Stomach smooth muscle (tissue), 2 donors: ENCODE measurements around the gene PPP2R2B.

ENCODE experiments used
- H3K27ac ChIP-seq: one replicate; pipeline ENCODE4 v1.7.0; 2013; ENCODE audit warnings: mild to moderate bottlenecking, low read length, inconsistent platforms
- H3K27me3 ChIP-seq, 2 donors: one replicate each; pipeline ENCODE4 v1.7.0; 2013; ENCODE audit warnings: low read length in 2 of 2; ENCODE audit not compliant: insufficient read depth in 2 of 2, control insufficient read depth in 1 of 2
- H3K36me3 ChIP-seq, 2 donors: one replicate each; pipeline ENCODE4 v1.7.0; 2013; ENCODE audit warnings: low read length in 2 of 2; ENCODE audit not compliant: control insufficient read depth in 2 of 2, insufficient read depth in 2 of 2
- H3K4me1 ChIP-seq: one replicate; pipeline ENCODE4 v1.7.0; 2013; ENCODE audit warnings: low read length; ENCODE audit not compliant: control insufficient read depth, insufficient read depth
- H3K4me3 ChIP-seq, 2 donors: one replicate each; pipeline ENCODE4 v1.7.0; 2013; ENCODE audit warnings: low read length in 2 of 2
- H3K9ac ChIP-seq, 2 donors: one replicate each; pipeline ENCODE4 v1.7.0; 2013; ENCODE audit warnings: low read length in 2 of 2, mild to moderate bottlenecking in 1 of 2
- H3K9me3 ChIP-seq, 2 donors: one replicate each; pipeline ENCODE4 v1.7.0; 2013; ENCODE audit warnings: low read length in 2 of 2; ENCODE audit not compliant: control insufficient read depth in 2 of 2
- donor health status: healthy.
- donor health status: Pancreatic carcinoma.

Gene PPP2R2B

GRCh38 chr5:146785065-146785464 is 93.5 kb downstream of the PPP2R2B start:
- Histone ChIP-seq H3K4me3 (no peak overlapping the region), H3K27me3 (no peaks in the 10 kb centered on the region), H3K36me3 (no peaks in the 10 kb centered on the region), H3K27ac (no peak overlapping the region), H3K9me3 (no peaks in the 10 kb centered on the region), H3K4me1 (no peaks in the 10 kb centered on the region), H3K9ac (no peak overlapping the region)

GRCh38 chr5:146781157-146781556 is 97.4 kb downstream of the PPP2R2B start:
- Histone ChIP-seq H3K9ac (no peak overlapping the region), H3K4me1 (no peaks in the 10 kb centered on the region), H3K9me3 (no peaks in the 10 kb centered on the region)

GRCh38 chr5:146779211-146779869 is 99.2 kb downstream of the PPP2R2B start:
- no peaks in the 10 kb centered on the region for H3K9me3 ChIP-seq
- no peaks in the 10 kb centered on the region for H3K36me3 ChIP-seq
- H3K4me3 ChIP-seq, result no peak overlapping the region
- no peak overlapping the region for H3K9ac ChIP-seq
- no peaks in the 10 kb centered on the region for H3K27me3 ChIP-seq
- no peaks in the 10 kb centered on the region for H3K4me1 ChIP-seq
- H3K27ac ChIP-seq, result no peak overlapping the region

More at GRCh38 chr5:146781157-146781556, 97.4 kb downstream of the PPP2R2B start:
- no peak overlapping the region for H3K4me3 ChIP-seq
- no peaks in the 10 kb centered on the region for H3K27me3 ChIP-seq
- H3K36me3 ChIP-seq, result no peaks in the 10 kb centered on the region
- no peak overlapping the region for H3K27ac ChIP-seq

- no peaks in the 10 kb centered on the region for H3K36me3 ChIP-seq
- no peaks in the 10 kb centered on the region for H3K9me3 ChIP-seq
- H3K4me1 ChIP-seq, result no peaks in the 10 kb centered on the region
- no peak overlapping the region for H3K4me3 ChIP-seq
- H3K9ac ChIP-seq, result no peak overlapping the region
- H3K27ac ChIP-seq, result no peak overlapping the region
- no peaks in the 10 kb centered on the region for H3K27me3 ChIP-seq
Observed at GRCh38 chr5:146778795-146779194, 99.8 kb downstream of the PPP2R2B start.

- H3K27ac ChIP-seq, result no peak overlapping the region
Observed at GRCh38 chr5:146778261-146778660, 100.3 kb downstream of the PPP2R2B start.

GRCh38 chr5:146772881-146773466 is 105.6 kb downstream of the PPP2R2B start:
- Histone ChIP-seq H3K36me3 (no peaks in the 10 kb centered on the region), H3K4me3 (no peak overlapping the region), H3K9ac (no peak overlapping the region), H3K9me3 (no peaks in the 10 kb centered on the region), H3K27me3 (no peaks in the 10 kb centered on the region), H3K4me1 (no peaks in the 10 kb centered on the region), H3K27ac (no peak overlapping the region)

More at GRCh38 chr5:146778261-146778660, 100.3 kb downstream of the PPP2R2B start:
- Histone ChIP-seq H3K9me3 (no peaks in the 10 kb centered on the region), H3K36me3 (no peaks in the 10 kb centered on the region), H3K4me3 (no peak overlapping the region), H3K27me3 (no peaks in the 10 kb centered on the region), H3K4me1 (no peaks in the 10 kb centered on the region), H3K9ac (no peak overlapping the region)

- Histone ChIP-seq H3K4me1 (no peaks in the 10 kb centered on the region), H3K27me3 (no peaks in the 10 kb centered on the region), H3K27ac (no peak overlapping the region), H3K36me3 (no peaks in the 10 kb centered on the region), H3K9ac (no peak overlapping the region), H3K4me3 (no peak overlapping the region), H3K9me3 (no peaks in the 10 kb centered on the region)
Observed at GRCh38 chr5:146770980-146771379, 107.6 kb downstream of the PPP2R2B start.

GRCh38 chr5:146770546-146770945 is 108.0 kb downstream of the PPP2R2B start:
- H3K27me3 ChIP-seq, result no peaks in the 10 kb centered on the region
- no peaks in the 10 kb centered on the region for H3K4me1 ChIP-seq
- H3K36me3 ChIP-seq, result no peaks in the 10 kb centered on the region
- H3K27ac ChIP-seq, result no peak overlapping the region
- H3K4me3 ChIP-seq, result no peak overlapping the region
- H3K9me3 ChIP-seq, result no peaks in the 10 kb centered on the region
- no peak overlapping the region for H3K9ac ChIP-seq

- peaks cover 0 to 2% of the 10 kb centered on the region in 2 donors for H3K27me3 ChIP-seq
- H3K36me3 ChIP-seq, result no peaks in the 10 kb centered on the region
- no peaks in the 10 kb centered on the region for H3K4me1 ChIP-seq
- H3K27ac ChIP-seq, result no peak overlapping the region
- H3K4me3 ChIP-seq, result no peak overlapping the region
- no peaks in the 10 kb centered on the region for H3K9me3 ChIP-seq
- H3K9ac ChIP-seq, result no peak overlapping the region
Observed at GRCh38 chr5:146767534-146767933, 111.0 kb downstream of the PPP2R2B start.

GRCh38 chr5:146766013-146766412 is 112.5 kb downstream of the PPP2R2B start:
- Histone ChIP-seq H3K9ac (no peak overlapping the region), H3K4me1 (no peaks in the 10 kb centered on the region), H3K4me3 (no peak overlapping the region), H3K27ac (no peak overlapping the region), H3K36me3 (no peaks in the 10 kb centered on the region), H3K27me3 (peaks cover 0 to 2% of the 10 kb centered on the region in 2 donors), H3K9me3 (no peaks in the 10 kb centered on the region)

GRCh38 chr5:146765089-146765832 is 113.3 kb downstream of the PPP2R2B start:
- no peak overlapping the region for H3K27ac ChIP-seq
- peaks cover 0 to 2% of the 10 kb centered on the region in 2 donors for H3K27me3 ChIP-seq

More at GRCh38 chr5:146765089-146765832, 113.3 kb downstream of the PPP2R2B start:
- Histone ChIP-seq H3K9ac (no peak overlapping the region), H3K4me3 (no peak overlapping the region), H3K4me1 (no peaks in the 10 kb centered on the region), H3K36me3 (no peaks in the 10 kb centered on the region), H3K9me3 (no peaks in the 10 kb centered on the region)
